Peyer's patch (tissue), 4 donors: ENCODE data around the gene SGCA. TPM values are rescaled to one million over a fixed set of nuclear protein-coding genes. Genes with fewer than 3 reads are reported as not detected.

Source experiments
- DNase-seq, 3 donors: peaks; one replicate each; pipeline ENCODE4 v3.0.0-alpha.2; 2017 to 2019
- H3K27ac ChIP-seq, 4 donors: fragments of 200-600 bp; sonication (generic); one replicate each; pipeline ENCODE4 v1.5.1; 2016 to 2019
- H3K27me3 ChIP-seq, 2 donors: fragments of 200-600 bp; sonication (generic); one replicate each; pipeline ENCODE4 v1.5.1; 2019
- H3K36me3 ChIP-seq, 3 donors: fragments of 200-600 bp; sonication (generic); one replicate each; pipeline ENCODE4 v1.5.1; 2016 to 2019
- H3K4me1 ChIP-seq, 4 donors: fragments of 200-600 bp; sonication (generic); one replicate each; pipeline ENCODE4 v1.5.1; 2016 to 2019
- H3K4me3 ChIP-seq, 4 donors: fragments of 200-600 bp; sonication (generic); 1 replicate in 3 of 4; 2 replicates in 1 of 4; pipeline ENCODE4 v1.5.1; 2016 to 2019; ENCODE audit warnings: mild to moderate bottlenecking in 1 of 4
- H3K9me3 ChIP-seq, 4 donors: fragments of 200-600 bp; sonication (generic); one replicate each; pipeline ENCODE4 v1.5.1; 2016 to 2019; ENCODE audit warnings: mild to moderate bottlenecking in 1 of 4
- POLR2A ChIP-seq, 2 donors: fragments of 450-650 bp; IDR thresholded peaks; one replicate each; pipeline ENCODE4 v1.5.1; 2017; ENCODE audit warnings: antibody characterized with exemption in 2 of 2, mild to moderate bottlenecking in 2 of 2, moderate library complexity in 2 of 2
- total RNA-seq, 4 donors: library from RNA; depleted of rRNA; stranded (reverse); fragments of >200 nt; gene quantifications; one replicate each; pipeline ENCODE4 v1.1.0, GENCODE V29; 2016
- TF ChIP-seq, protein P1 (sequence below), 6 experiments: fragments of 450-650 bp in 4 of 6; fragments of 200-600 bp in 2 of 6; sonication (generic) in 1 of 6; IDR thresholded peaks; one replicate each; pipeline ENCODE4 v1.5.1; 2017 to 2019; ENCODE audit warnings: antibody characterized with exemption in 6 of 6, mild to moderate bottlenecking in 3 of 6, moderate library complexity in 1 of 6

Gene SGCA
- total RNA-seq, 4 donors from 2014 or later, result 2.9 to 3.5 (median 3.5) TPM; not detected in 1

DNA sequence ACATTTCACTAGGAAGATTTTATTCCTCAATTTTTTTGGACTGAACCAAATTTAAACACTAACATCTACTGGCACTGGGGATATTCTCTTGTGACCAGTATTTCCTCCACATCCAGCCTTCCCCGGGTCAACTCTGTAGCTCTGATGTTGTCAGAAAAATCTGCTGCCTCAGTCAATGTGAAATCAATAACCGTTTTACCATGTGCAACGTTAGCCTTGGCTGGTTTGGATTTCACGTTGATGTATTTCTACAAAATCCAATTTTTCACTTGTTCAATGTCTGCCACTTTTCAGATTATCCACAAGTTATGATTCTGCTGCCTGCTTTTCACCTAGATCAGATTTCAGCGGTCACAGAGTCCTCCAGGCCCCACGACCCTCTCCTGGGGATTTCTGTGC is 7.1 kb downstream of the SGCA start:
- peak overlapping the region in 3 of 4 donors; percentile 45 to 65 (median 61) for H3K27ac ChIP-seq
- DNase-seq, result no peak
- peaks cover 0 to 17% (median 1%) of the 10 kb centered on the region in 4 donors for H3K4me1 ChIP-seq

DNA sequence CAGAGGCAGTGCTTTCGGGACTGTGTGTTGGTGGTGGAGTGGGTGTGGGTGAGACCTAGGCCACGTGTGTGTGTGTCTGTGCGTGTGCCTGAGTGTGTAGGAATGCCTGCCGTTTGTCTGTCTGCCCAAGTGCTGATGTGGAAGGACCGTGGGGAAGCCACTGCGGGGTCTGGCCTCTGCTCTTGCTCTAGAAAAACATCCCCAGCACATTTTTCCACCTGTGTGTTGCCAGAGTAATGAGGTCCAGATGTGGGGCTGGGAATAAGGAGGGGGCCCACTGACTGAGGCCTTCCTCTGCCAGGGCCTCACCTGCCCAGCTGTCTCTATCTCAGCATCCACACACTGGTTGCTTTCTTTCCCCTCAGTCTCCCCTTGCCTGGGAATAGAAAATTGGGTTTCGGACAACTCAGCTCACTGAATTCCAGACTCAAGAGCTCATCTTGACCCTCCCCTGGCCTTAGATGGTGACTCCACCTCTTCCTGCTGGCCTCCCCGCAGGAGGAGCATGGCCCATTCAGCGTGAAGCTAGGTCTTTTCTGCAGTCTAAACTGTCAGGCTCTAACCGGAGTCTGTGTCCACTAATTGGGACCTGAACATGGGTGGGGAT is 7.6 kb downstream of the SGCA start:
- H3K9me3 ChIP-seq, result no peaks in the 10 kb centered on the region
- DNase-seq, result no peak
- TF ChIP-seq, protein P1, sequence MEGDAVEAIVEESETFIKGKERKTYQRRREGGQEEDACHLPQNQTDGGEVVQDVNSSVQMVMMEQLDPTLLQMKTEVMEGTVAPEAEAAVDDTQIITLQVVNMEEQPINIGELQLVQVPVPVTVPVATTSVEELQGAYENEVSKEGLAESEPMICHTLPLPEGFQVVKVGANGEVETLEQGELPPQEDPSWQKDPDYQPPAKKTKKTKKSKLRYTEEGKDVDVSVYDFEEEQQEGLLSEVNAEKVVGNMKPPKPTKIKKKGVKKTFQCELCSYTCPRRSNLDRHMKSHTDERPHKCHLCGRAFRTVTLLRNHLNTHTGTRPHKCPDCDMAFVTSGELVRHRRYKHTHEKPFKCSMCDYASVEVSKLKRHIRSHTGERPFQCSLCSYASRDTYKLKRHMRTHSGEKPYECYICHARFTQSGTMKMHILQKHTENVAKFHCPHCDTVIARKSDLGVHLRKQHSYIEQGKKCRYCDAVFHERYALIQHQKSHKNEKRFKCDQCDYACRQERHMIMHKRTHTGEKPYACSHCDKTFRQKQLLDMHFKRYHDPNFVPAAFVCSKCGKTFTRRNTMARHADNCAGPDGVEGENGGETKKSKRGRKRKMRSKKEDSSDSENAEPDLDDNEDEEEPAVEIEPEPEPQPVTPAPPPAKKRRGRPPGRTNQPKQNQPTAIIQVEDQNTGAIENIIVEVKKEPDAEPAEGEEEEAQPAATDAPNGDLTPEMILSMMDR (IDR thresholded peaks at IDR 0.05), result no peak
- no peaks in the 10 kb centered on the region for H3K36me3 ChIP-seq
- H3K27me3 ChIP-seq, result no peaks in the 10 kb centered on the region
- peaks cover 0 to 22% (median 2%) of the 10 kb centered on the region in 4 donors for H3K4me1 ChIP-seq
- H3K4me3 ChIP-seq, result no peak overlapping the region
- peak overlapping the region in 3 of 4 donors; percentile 45 to 65 (median 61) for H3K27ac ChIP-seq

More for the DNA sequence above, 7.1 kb downstream of the SGCA start:
- H3K4me3 ChIP-seq, result no peak overlapping the region
- H3K36me3 ChIP-seq, result no peaks in the 10 kb centered on the region
- no peaks in the 10 kb centered on the region for H3K9me3 ChIP-seq
- no peaks in the 10 kb centered on the region for H3K27me3 ChIP-seq
- TF ChIP-seq POLR2A (IDR thresholded peaks at IDR 0.05), result no peak
- TF ChIP-seq, protein P1 (IDR thresholded peaks at IDR 0.05), result no peak

DNA sequence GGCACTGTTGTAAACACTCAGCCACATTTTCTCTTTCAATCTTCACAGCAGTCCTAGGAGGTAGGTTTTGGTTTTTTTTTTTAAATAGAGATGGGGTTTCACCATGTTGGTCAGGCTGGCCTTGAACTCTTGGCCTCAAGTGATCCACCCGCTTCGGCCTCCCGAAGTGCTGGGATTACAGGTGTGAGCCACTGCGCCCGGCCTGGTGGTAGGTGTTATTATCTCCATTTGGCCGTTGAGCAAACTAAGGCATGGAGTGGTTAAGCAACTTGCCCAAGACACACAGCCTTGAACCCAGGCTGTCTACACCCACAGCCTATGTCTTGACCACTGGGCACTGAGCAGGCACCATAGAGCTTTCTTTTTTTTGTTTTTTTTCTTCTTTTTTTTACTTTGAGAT is 8.6 kb downstream of the SGCA start:
- H3K4me1 ChIP-seq, result peaks cover 0 to 25% (median 2%) of the 10 kb centered on the region in 4 donors

DNA sequence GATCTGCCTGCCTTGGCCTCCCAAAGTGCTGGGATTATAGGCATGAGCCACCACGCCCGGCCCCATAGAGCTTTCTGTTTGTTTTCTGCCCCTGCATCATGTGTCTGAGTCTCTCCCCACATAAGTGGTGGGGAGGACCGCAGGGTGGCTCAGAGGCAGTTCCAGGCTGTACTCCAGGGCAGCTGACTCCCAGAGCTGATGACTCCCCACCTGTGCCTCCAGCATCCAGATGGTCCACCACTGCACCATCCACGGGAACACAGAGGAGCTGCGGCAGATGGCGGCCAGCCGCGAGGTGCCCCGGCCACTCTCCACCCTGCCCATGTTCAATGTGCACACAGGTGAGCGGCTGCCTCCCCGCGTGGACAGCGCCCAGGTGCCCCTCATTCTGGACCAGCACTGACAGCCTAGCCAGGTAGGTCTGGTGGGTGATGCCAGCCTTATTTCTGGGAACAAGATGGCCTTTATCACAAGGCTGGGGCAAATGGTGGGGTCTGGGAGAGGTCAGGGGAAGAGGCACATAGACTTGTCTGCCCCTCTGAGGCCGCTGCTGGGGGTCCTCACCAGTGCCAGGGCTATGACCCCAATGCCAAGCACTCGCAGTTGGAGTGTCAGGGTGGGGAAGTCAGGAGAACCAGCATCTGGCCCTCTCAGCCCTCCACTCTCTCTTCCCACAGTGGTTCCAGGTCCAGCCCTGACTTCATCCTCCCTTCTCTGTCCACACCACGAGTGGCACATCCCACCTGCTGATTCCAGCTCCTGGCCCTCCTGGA is 9.4 kb downstream of the SGCA start:
- no peak for DNase-seq
- H3K27me3 ChIP-seq, result no peaks in the 10 kb centered on the region
- H3K9me3 ChIP-seq, result no peaks in the 10 kb centered on the region
- H3K27ac ChIP-seq, result peak overlapping the region in 1 of 4 donors; percentile 1
- H3K4me1 ChIP-seq, result peaks cover 0 to 25% (median 2%) of the 10 kb centered on the region in 4 donors
- H3K4me3 ChIP-seq, result no peak overlapping the region
- no peaks in the 10 kb centered on the region for H3K36me3 ChIP-seq
- no peak for TF ChIP-seq POLR2A (IDR thresholded peaks at IDR 0.05)
- TF ChIP-seq, protein P1 (IDR thresholded peaks at IDR 0.05), result no peak

More for the DNA sequence above, 8.6 kb downstream of the SGCA start:
- TF ChIP-seq, protein P1 (IDR thresholded peaks at IDR 0.05), result no peak
- no peak for TF ChIP-seq POLR2A (IDR thresholded peaks at IDR 0.05)
- Histone ChIP-seq H3K27me3 (no peaks in the 10 kb centered on the region), H3K4me3 (no peak overlapping the region), H3K9me3 (no peaks in the 10 kb centered on the region), H3K36me3 (no peaks in the 10 kb centered on the region), H3K27ac (no peak overlapping the region)
- DNase-seq, result no peak

DNA sequence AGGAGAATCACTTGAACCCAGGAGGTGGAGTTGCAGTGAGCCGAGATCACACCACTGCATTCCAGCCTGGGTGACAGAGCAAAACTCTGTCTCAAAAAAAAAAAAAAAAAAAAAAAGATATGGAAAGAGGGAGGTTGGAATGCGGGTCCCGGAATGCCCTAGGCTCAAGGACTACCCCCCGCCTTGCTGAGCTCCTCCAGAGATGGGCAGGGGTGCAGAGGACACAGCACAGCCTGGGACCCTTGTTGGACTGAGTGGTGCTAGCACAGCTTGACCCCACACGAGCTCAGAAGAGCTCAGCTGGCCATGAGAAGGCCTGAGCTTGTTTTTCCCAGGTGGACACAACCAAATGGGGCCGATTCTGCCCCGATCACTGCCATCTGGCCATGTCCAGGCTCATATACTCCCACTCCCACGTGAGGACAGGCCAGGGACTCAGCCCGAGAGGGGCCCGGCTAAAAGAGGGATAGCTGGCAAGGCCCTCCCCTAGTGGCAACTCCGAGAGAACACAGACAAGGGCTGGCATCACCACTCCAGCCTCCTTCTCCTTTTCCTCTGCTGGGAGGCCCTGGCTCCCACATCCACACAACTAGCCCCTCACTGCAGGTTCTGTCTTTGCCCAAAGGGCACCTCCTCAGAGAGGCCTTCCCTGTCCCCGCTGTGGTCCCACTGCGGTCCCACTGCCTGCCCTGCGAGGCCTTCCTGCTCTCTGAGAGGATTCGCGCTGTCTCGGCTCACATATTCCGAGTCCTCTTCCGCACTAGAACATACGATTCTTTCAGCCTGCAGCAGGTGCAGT is 11.0 kb downstream of the SGCA start:
- Histone ChIP-seq H3K4me3 (no peak overlapping the region), H3K27me3 (no peaks in the 10 kb centered on the region), H3K27ac (peak overlapping the region in 1 of 4 donors; percentile 25), H3K4me1 (peaks cover 0 to 25% (median 2%) of the 10 kb centered on the region in 4 donors), H3K36me3 (no peaks in the 10 kb centered on the region), H3K9me3 (no peaks in the 10 kb centered on the region)
- no peak for DNase-seq
- TF ChIP-seq, protein P1 (IDR thresholded peaks at IDR 0.05), result no peak
- TF ChIP-seq POLR2A (IDR thresholded peaks at IDR 0.05), result no peak
